OCI-LY3 (cell line): ENCODE results near the gene MOB3B.

Experiments
- H2AFZ ChIP-seq: fragments of 200-600, 300-600 bp; shearing (Covaris generic); 2 replicates; pipeline ENCODE4 v1.6.0; 2014; ENCODE audit warnings: antibody characterized with exemption, low read depth, low read length
- H3K27ac ChIP-seq: fragments of 200-600, 300-600 bp; sonication (generic); 2 replicates; pipeline ENCODE4 v1.5.1; 2014; ENCODE audit warnings: mild to moderate bottlenecking, low read length, moderate library complexity, mixed read lengths
- H3K27me3 ChIP-seq: fragments of 200-600, 300-600 bp; sonication (generic); 2 replicates; pipeline ENCODE4 v1.6.1; 2014; ENCODE audit warnings: low read depth, low read length, mixed read lengths
- H3K36me3 ChIP-seq: fragments of 200-600, 300-600 bp; sonication (generic); replicated peaks from 2 replicates; pipeline ENCODE3; 2014; ENCODE audit warnings: low read depth, low read length, mixed read lengths
- H3K4me1 ChIP-seq: fragments of 300-600, 200-600 bp; sonication (generic); 2 replicates; pipeline ENCODE4 v1.6.1; 2014; ENCODE audit warnings: low read length, mixed read lengths
- H3K4me2 ChIP-seq: fragments of 200-600, 300-600 bp; sonication (generic); 2 replicates; pipeline ENCODE4 v1.6.1; 2014; ENCODE audit warnings: low read length, mixed read lengths
- H3K4me3 ChIP-seq: fragments of 300-600, 200-600 bp; sonication (generic); 2 replicates; pipeline ENCODE4 v1.5.1; 2014; ENCODE audit warnings: antibody characterized with exemption, mild to moderate bottlenecking, low read length, moderate library complexity
- H3K79me2 ChIP-seq: fragments of 300-600, 200-600 bp; shearing (Covaris generic); 2 replicates; pipeline ENCODE4 v1.6.1; 2014; ENCODE audit warnings: mild to moderate bottlenecking, low read length, mixed read lengths
- H3K9ac ChIP-seq: fragments of 300-600, 200-600 bp; shearing (Covaris generic); 2 replicates; pipeline ENCODE4 v1.6.0; 2014; ENCODE audit warnings: mild to moderate bottlenecking, low read length, moderate library complexity
- H3K9me3 ChIP-seq: fragments of 200-600, 300-600 bp; shearing (Covaris generic); 2 replicates; pipeline ENCODE4 v1.6.1; 2014; ENCODE audit warnings: low read length, mixed read lengths; ENCODE audit not compliant: insufficient read depth
- H4K20me1 ChIP-seq: fragments of 200-600, 300-600 bp; sonication (generic); 2 replicates; pipeline ENCODE4 v1.6.1; 2016; ENCODE audit warnings: low read length, mixed read lengths; ENCODE audit not compliant: insufficient read depth
- EZH2phosphoT487 ChIP-seq: fragments of 200-600 bp; shearing (Covaris generic); IDR thresholded peaks from 2 replicates; pipeline ENCODE4 v1.6.1; 2018; ENCODE audit warnings: antibody characterized with exemption, mixed run types, low read depth
- TF ChIP-seq, protein P1 (sequence below): fragments of 200-600, 300-600 bp; sonication (generic); IDR thresholded peaks from 2 replicates; pipeline ENCODE4 v1.5.1; 2014; ENCODE audit warnings: antibody characterized with exemption, low read length, low read depth

Gene MOB3B

DNA sequence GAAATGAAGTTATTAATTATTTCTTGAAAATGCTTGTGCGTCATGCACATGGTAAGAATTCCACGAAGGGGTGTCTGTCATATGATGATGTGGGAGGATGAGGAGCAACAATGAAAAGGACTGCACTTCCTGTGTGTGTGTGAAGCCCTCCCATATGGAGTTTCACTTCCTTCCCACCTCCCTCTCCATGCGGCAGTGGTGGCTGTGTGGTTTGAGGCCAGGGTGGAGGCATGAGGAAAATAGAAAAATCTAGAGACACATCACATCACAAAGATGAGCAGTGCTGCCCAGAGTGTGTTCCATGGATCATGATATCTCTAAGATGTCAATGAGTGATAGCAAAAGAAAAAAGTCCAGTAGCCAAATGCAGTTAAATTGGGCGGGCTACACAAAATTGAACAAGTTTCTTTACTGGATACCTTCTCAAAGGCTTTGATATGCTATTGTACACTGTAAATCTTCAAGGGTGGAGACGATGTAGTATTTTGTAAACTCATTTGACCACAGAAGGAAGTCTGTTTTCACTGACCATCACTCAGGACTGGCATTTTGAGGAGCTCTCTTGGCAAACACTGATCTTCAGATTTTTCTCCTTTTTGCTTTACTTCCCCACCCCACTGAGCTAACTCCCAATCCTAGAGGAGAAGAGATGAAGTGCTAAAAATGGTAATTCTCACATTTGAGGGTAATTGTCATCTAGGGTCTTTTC is 177.0 kb downstream of the MOB3B start:
- no peak overlapping the region for H2AFZ ChIP-seq
- no peak overlapping the region for H3K9ac ChIP-seq
- no peak for TF ChIP-seq EZH2phosphoT487
- TF ChIP-seq, protein P1, sequence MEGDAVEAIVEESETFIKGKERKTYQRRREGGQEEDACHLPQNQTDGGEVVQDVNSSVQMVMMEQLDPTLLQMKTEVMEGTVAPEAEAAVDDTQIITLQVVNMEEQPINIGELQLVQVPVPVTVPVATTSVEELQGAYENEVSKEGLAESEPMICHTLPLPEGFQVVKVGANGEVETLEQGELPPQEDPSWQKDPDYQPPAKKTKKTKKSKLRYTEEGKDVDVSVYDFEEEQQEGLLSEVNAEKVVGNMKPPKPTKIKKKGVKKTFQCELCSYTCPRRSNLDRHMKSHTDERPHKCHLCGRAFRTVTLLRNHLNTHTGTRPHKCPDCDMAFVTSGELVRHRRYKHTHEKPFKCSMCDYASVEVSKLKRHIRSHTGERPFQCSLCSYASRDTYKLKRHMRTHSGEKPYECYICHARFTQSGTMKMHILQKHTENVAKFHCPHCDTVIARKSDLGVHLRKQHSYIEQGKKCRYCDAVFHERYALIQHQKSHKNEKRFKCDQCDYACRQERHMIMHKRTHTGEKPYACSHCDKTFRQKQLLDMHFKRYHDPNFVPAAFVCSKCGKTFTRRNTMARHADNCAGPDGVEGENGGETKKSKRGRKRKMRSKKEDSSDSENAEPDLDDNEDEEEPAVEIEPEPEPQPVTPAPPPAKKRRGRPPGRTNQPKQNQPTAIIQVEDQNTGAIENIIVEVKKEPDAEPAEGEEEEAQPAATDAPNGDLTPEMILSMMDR = no peak
- H3K4me3 ChIP-seq = no peak overlapping the region
- H3K27ac ChIP-seq = no peak overlapping the region
- H3K27me3 ChIP-seq = no peaks in the 10 kb centered on the region
- H3K9me3 ChIP-seq = no peaks in the 10 kb centered on the region
- no peaks in the 10 kb centered on the region for H3K36me3 ChIP-seq
- H3K79me2 ChIP-seq = no peaks in the 10 kb centered on the region
- H4K20me1 ChIP-seq = no peaks in the 10 kb centered on the region
- no peak overlapping the region for H3K4me2 ChIP-seq
- H3K4me1 ChIP-seq = peaks cover 13% of the 10 kb centered on the region

DNA sequence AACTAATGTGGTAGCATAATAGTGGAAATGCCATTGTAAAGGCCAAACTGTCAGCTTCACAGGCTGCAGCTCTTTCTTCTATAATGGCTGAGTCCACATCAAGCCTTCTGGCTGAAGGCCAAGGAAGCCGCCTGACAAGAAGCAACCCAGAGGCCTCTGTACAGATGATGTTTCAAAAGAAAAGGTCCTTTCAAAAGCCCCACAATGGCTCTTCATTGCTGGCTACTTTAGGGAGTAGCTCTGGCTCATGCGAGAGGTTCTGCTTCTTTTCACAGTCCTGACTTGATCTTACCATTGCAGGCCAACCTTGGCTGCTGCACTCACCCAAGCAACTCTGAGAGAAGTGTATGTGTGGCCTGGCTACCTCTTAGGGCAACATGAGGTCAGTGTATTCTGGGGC is 178.2 kb downstream of the MOB3B start:
- Histone ChIP-seq H3K27me3 (no peaks in the 10 kb centered on the region), H3K4me2 (no peak overlapping the region), H3K9me3 (no peaks in the 10 kb centered on the region), H4K20me1 (no peaks in the 10 kb centered on the region), H2AFZ (no peak overlapping the region), H3K79me2 (no peaks in the 10 kb centered on the region), H3K4me1 (peaks cover 13% of the 10 kb centered on the region), H3K4me3 (no peak overlapping the region), H3K27ac (no peak overlapping the region), H3K9ac (no peak overlapping the region), H3K36me3 (no peaks in the 10 kb centered on the region)
- TF ChIP-seq, protein P1 = no peak
- TF ChIP-seq EZH2phosphoT487 = no peak

DNA sequence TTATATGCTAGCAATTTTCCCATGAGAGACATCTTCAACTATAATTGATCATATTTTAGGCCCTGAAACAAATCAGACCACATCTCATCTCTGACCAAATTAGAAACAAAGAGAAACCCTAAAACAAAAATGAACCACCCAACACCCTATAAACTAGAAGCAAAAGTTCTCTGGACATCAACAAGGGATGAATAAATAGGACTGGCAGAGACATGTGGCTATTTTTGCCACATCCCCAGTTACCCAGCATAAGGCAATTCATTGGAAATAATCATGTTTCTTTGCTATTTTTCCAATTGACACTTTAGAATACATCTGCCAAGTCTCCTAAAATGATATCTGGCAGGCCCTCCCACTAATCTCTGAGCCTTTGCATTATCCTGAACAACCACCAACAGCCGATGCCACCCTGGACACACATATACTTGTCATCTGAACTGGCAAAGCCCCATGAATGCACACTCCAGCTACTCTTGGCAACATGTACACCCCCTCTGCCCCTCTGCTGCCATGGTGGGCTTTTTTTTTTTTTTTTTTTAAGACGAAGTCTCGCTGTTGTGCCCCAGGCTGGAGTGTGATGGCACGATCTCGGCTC is 179.1 kb downstream of the MOB3B start:
- Histone ChIP-seq H3K4me1 (peaks cover 13% of the 10 kb centered on the region), H4K20me1 (no peaks in the 10 kb centered on the region), H3K27me3 (no peaks in the 10 kb centered on the region), H3K36me3 (no peaks in the 10 kb centered on the region), H3K4me3 (no peak overlapping the region), H3K9me3 (no peaks in the 10 kb centered on the region), H3K27ac (no peak overlapping the region), H3K4me2 (no peak overlapping the region), H3K9ac (no peak overlapping the region), H3K79me2 (no peaks in the 10 kb centered on the region), H2AFZ (no peak overlapping the region)
- no peak for TF ChIP-seq EZH2phosphoT487
- TF ChIP-seq, protein P1 = no peak

- Histone ChIP-seq H3K79me2 (no peaks in the 10 kb centered on the region), H3K27ac (no peak overlapping the region), H4K20me1 (no peaks in the 10 kb centered on the region), H2AFZ (no peak overlapping the region), H3K4me2 (no peak overlapping the region), H3K9me3 (no peaks in the 10 kb centered on the region), H3K4me3 (no peak overlapping the region), H3K9ac (no peak overlapping the region), H3K27me3 (no peaks in the 10 kb centered on the region), H3K4me1 (peaks cover 13% of the 10 kb centered on the region), H3K36me3 (no peaks in the 10 kb centered on the region)
- TF ChIP-seq, protein P1 = no peak
- no peak for TF ChIP-seq EZH2phosphoT487
Measured at GRCh38 chr9:27349698-27350080, 179.9 kb downstream of the MOB3B start.
